Smooth muscle cell of the umbilical artery (primary cell): ENCODE measurements around the gene TNFRSF25. TPM values are rescaled to one million over a fixed set of nuclear protein-coding genes. Genes with fewer than 3 reads are reported as not detected.

Experiments used
- total RNA-seq: library from RNA; depleted of rRNA; stranded (reverse); fragments of >200 nt; gene quantifications from 2 replicates; pipeline ENCODE4 v1.2.3, GENCODE V29; 2014

Gene TNFRSF25
- 4.2 and 13.4 TPM in 2 replicates for total RNA-seq

GRCh38 chr1:6466023-6466422 lies at the start of gene TNFRSF25:
TSS of gene TNFRSF25 (minus strand) at chr1:6466173. CDS start at chr1:6466107, 66 bp downstream.

DNA sequence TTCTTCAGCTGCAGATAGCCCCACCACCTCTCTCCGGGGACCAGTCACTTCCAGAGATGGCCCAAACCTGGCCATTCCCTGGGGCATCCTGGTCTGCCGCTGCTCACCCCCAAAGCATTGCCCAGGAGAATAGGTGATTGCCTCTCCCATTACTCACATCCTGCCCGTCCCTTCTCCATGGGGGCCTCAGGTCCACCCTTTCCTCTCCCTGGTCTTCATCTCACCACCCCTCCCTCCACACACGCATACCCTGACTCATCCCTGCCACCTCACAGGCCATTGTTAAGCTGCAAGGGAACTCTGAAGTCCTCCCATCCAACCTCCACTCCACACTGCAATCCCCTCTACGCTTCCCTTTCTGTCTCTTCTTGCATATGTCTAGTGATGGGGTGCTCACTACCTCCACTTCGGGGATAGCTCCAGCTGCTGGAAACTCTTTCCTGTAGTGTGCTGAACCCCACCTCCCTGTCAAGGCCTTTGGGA lies 25.5 kb upstream of the TNFRSF25 start, which contains the start of gene PLEKHG5:
Gene PLEKHG5, minus strand, starts transcription at position 188 of the 483 bp plus-strand sequence. CDS start 14,096 bp downstream, outside the sequence.

DNA sequence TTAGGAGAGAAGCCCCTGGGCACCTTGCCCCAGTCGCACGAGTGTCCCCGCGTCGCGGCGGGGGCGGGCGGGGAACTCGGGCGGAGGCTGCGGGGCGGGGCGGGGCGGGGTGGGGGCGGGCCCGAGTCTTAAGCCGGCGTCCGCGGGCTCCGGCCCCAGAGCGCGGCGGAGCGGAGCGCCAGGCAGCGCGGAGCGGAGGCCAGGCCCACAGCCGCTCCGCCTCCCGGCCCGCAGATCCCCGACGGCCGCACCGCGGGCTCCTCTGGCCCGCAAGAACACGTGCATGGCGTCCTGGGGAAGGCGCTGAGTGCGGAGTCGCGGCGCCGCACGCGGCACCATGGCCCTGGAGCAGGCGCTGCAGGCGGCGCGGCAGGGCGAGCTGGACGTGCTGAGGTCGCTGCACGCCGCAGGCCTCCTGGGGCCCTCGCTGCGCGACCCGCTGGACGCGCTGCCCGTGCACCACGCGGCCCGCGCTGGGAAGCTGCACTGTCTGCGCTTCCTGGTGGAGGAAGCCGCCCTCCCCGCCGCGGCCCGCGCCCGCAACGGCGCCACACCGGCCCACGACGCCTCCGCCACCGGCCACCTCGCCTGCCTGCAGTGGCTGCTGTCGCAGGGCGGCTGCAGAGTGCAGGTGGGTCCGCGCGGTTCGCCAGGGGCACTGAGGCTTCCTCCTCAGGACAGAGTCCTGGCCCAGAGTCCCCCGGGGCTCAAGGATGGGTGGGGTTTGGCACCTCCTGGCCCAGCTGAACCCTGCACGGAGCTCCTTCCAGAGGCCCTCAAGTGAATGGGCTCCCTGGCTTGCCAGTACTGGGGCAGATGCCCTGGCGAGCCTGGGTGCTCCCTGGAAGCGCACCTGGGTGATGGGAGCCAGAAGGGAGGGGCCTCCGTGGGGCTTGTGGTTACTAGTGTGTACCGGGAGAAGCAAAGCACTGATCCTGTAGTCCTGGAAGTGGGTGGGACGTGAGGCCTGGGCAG lies 41.1 kb downstream of the TNFRSF25 start, which contains the start of gene ESPN:
Gene ESPN, plus strand, starts transcription at position 158 of the 975 bp plus-strand sequence. Its CDS starts 180 bp downstream, at position 338.

DNA sequence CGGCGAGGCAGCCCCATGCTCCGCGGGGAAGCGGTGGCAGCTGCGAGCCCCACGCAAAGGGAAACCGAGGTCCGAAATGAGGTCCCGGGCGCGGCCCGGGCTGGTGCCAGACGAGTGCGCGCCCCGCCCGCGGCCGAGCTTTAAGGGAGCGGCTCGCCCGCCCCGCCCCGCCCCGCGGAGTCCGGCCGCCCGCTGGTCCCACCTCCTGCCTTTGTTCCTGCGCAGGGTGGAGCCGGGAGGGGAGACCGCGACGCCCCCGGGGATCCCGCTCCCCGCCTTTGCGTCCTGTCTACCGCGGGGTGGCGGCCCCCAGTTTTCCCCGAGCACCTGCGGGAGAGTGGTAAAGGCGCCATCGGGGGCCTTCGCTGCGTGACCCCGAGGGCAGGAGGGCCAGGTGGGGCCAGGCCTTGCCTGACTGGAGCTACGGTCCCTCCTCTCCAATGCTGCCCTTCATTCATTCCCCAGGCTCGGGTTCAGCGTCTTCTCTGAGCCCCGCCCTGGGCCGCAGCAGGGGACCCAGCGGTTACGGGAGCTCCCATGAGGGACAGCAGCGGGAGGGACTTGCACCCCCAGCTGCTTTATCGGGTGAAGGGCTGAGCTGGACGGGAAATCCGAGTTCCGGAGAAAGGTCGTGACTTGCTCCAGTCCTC lies 46.0 kb downstream of the TNFRSF25 start, which contains the start of gene HES2:
Gene HES2, minus strand, starts transcription at position 116 of the 650 bp plus-strand sequence. Its CDS starts 99 bp downstream, at position 17.

Other genes with a start within 250 kb of the TNFRSF25 start
- gene ICMT, start 230.2 kb downstream of the TNFRSF25 start, total RNA-seq, result 87.3 and 95.2 TPM in 2 replicates
- not detected in 2 replicates for gene HES3, start 222.0 kb downstream of the TNFRSF25 start, total RNA-seq
- gene GPR153, start 205.1 kb downstream of the TNFRSF25 start, total RNA-seq, result 7.1 and 7.5 TPM in 2 replicates
- 26.1 and 50.6 TPM in 2 replicates for gene ACOT7, start 72.4 kb downstream of the TNFRSF25 start, total RNA-seq
- 0.37 TPM in 1 of 2 replicates, not detected in the other for gene HES2, start 46.3 kb downstream of the TNFRSF25 start, total RNA-seq
- gene ESPN, start 41.4 kb downstream of the TNFRSF25 start, total RNA-seq, result 0.05 TPM in 1 of 2 replicates, not detected in the other
- gene PLEKHG5, start 25.5 kb upstream of the TNFRSF25 start, total RNA-seq, result 11.3 and 32.3 TPM in 2 replicates
- gene NOL9, start 88.3 kb upstream of the TNFRSF25 start, total RNA-seq, result 20.8 and 30.5 TPM in 2 replicates
- gene TAS1R1, start 89.1 kb upstream of the TNFRSF25 start, total RNA-seq, result not detected in 2 replicates
- gene ZBTB48, start 113.8 kb upstream of the TNFRSF25 start, total RNA-seq, result 12.1 and 16.0 TPM in 2 replicates
- gene KLHL21, start 136.7 kb upstream of the TNFRSF25 start, total RNA-seq, result 29.1 and 61.5 TPM in 2 replicates
- 13.7 and 19.3 TPM in 2 replicates for gene PHF13, start 147.6 kb upstream of the TNFRSF25 start, total RNA-seq
- 13.7 and 19.6 TPM in 2 replicates for gene THAP3, start 158.7 kb upstream of the TNFRSF25 start, total RNA-seq
- 37.7 and 75.8 TPM in 2 replicates for gene DNAJC11, start 235.6 kb upstream of the TNFRSF25 start, total RNA-seq